Measurements from ENCODE around the gene SLC34A2. TPM values are rescaled to one million over a fixed set of nuclear protein-coding genes. Genes with fewer than 3 reads are reported as not detected.

Gene SLC34A2
- total and polyA plus RNA-seq, 2 donors: 4.9 to 28.4 TPM

- WGBS: 92% methylated on average over 4 of the region's 4 CpGs
- Histone ChIP-seq H3K4me1 (ENCODE audit: control insufficient read depth in 2 of 2, insufficient read depth in 2 of 2, low read length in 2 of 2) (no peaks in the 10 kb centered on the region), H3K4me3 (ENCODE audit: low read length in 2 of 2) (no peak overlapping the region), H3K27ac (ENCODE audit: low read depth in 1 of 2, low read length in 1 of 2) (no peak overlapping the region), H3K9me3 (ENCODE audit: control insufficient read depth in 2 of 2, insufficient read depth in 1 of 2, low read length in 1 of 2) (no peaks in the 10 kb centered on the region), H3K36me3 (ENCODE audit: control insufficient read depth in 2 of 2, insufficient read depth in 2 of 2, low read length in 1 of 2) (no peaks in the 10 kb centered on the region), H3K27me3 (ENCODE audit: control insufficient read depth in 2 of 2, insufficient read depth in 1 of 2, low read length in 1 of 2) (no peaks in the 10 kb centered on the region)
- no peak for DNase-seq (ENCODE audit: low read depth in 6 of 9, low spot score in 9 of 9)
These were observed 15.3 kb downstream of the SLC34A2 start for GRCh38 chr4:25670991-25671390.

- DNase-seq (ENCODE audit: low read depth in 6 of 9, low spot score in 9 of 9): no peak
- H3K27ac ChIP-seq (ENCODE audit: low read depth in 1 of 2, low read length in 1 of 2): no peak overlapping the region
- no peak overlapping the region for H3K4me3 ChIP-seq (ENCODE audit: low read length in 2 of 2)
- no peaks in the 10 kb centered on the region for H3K36me3 ChIP-seq (ENCODE audit: control insufficient read depth in 2 of 2, insufficient read depth in 2 of 2, low read length in 1 of 2)
- no peaks in the 10 kb centered on the region for H3K9me3 ChIP-seq (ENCODE audit: control insufficient read depth in 2 of 2, insufficient read depth in 1 of 2, low read length in 1 of 2)
- WGBS: 92% methylated on average over 5 of the region's 5 CpGs
- no peaks in the 10 kb centered on the region for H3K4me1 ChIP-seq (ENCODE audit: control insufficient read depth in 2 of 2, insufficient read depth in 2 of 2, low read length in 2 of 2)
- H3K27me3 ChIP-seq (ENCODE audit: control insufficient read depth in 2 of 2, insufficient read depth in 1 of 2, low read length in 1 of 2): no peaks in the 10 kb centered on the region
These were observed 17.1 kb downstream of the SLC34A2 start for GRCh38 chr4:25672756-25673155.

GRCh38 chr4:25674386-25674785 is 18.7 kb downstream of the SLC34A2 start:
- Histone ChIP-seq H3K4me3 (ENCODE audit: low read length in 2 of 2) (no peak overlapping the region), H3K27me3 (ENCODE audit: control insufficient read depth in 2 of 2, insufficient read depth in 1 of 2, low read length in 1 of 2) (no peaks in the 10 kb centered on the region), H3K36me3 (ENCODE audit: control insufficient read depth in 2 of 2, insufficient read depth in 2 of 2, low read length in 1 of 2) (no peaks in the 10 kb centered on the region), H3K27ac (ENCODE audit: low read depth in 1 of 2, low read length in 1 of 2) (no peak overlapping the region), H3K4me1 (ENCODE audit: control insufficient read depth in 2 of 2, insufficient read depth in 2 of 2, low read length in 2 of 2) (no peaks in the 10 kb centered on the region), H3K9me3 (ENCODE audit: control insufficient read depth in 2 of 2, insufficient read depth in 1 of 2, low read length in 1 of 2) (no peaks in the 10 kb centered on the region)
- 95% methylated on average over 10 of the region's 10 CpGs for WGBS
- DNase-seq (ENCODE audit: low read depth in 6 of 9, low spot score in 9 of 9): no peak

- Histone ChIP-seq H3K4me3 (ENCODE audit: low read length in 2 of 2) (no peak overlapping the region), H3K27me3 (ENCODE audit: control insufficient read depth in 2 of 2, insufficient read depth in 1 of 2, low read length in 1 of 2) (no peaks in the 10 kb centered on the region), H3K36me3 (ENCODE audit: control insufficient read depth in 2 of 2, insufficient read depth in 2 of 2, low read length in 1 of 2) (no peaks in the 10 kb centered on the region), H3K4me1 (ENCODE audit: control insufficient read depth in 2 of 2, insufficient read depth in 2 of 2, low read length in 2 of 2) (no peaks in the 10 kb centered on the region), H3K9me3 (ENCODE audit: control insufficient read depth in 2 of 2, insufficient read depth in 1 of 2, low read length in 1 of 2) (no peaks in the 10 kb centered on the region), H3K27ac (ENCODE audit: low read depth in 1 of 2, low read length in 1 of 2) (no peak overlapping the region)
- WGBS: 97% methylated on average over 30 of the region's 30 CpGs
- no peak for DNase-seq (ENCODE audit: low read depth in 6 of 9, low spot score in 9 of 9)
These were observed 20.6 kb downstream of the SLC34A2 start for GRCh38 chr4:25676221-25676620.

- 87% methylated on average over 3 of the region's 3 CpGs for WGBS
- no peaks in the 10 kb centered on the region for H3K36me3 ChIP-seq (ENCODE audit: control insufficient read depth in 2 of 2, insufficient read depth in 2 of 2, low read length in 1 of 2)
- no peaks in the 10 kb centered on the region for H3K9me3 ChIP-seq (ENCODE audit: control insufficient read depth in 2 of 2, insufficient read depth in 1 of 2, low read length in 1 of 2)
- no peak for DNase-seq (ENCODE audit: low read depth in 6 of 9, low spot score in 9 of 9)
- H3K27me3 ChIP-seq (ENCODE audit: control insufficient read depth in 2 of 2, insufficient read depth in 1 of 2, low read length in 1 of 2): no peaks in the 10 kb centered on the region
- no peaks in the 10 kb centered on the region for H3K4me1 ChIP-seq (ENCODE audit: control insufficient read depth in 2 of 2, insufficient read depth in 2 of 2, low read length in 2 of 2)
- H3K4me3 ChIP-seq (ENCODE audit: low read length in 2 of 2): no peak overlapping the region
- H3K27ac ChIP-seq (ENCODE audit: low read depth in 1 of 2, low read length in 1 of 2): no peak overlapping the region
These were observed 21.5 kb downstream of the SLC34A2 start for GRCh38 chr4:25677157-25677556.

- WGBS: 94% methylated on average over 5 of the region's 5 CpGs
- H3K27ac ChIP-seq (ENCODE audit: low read depth in 1 of 2, low read length in 1 of 2): no peak overlapping the region
- H3K9me3 ChIP-seq (ENCODE audit: control insufficient read depth in 2 of 2, insufficient read depth in 1 of 2, low read length in 1 of 2): no peaks in the 10 kb centered on the region
- H3K4me3 ChIP-seq (ENCODE audit: low read length in 2 of 2): no peak overlapping the region
- no peaks in the 10 kb centered on the region for H3K4me1 ChIP-seq (ENCODE audit: control insufficient read depth in 2 of 2, insufficient read depth in 2 of 2, low read length in 2 of 2)
- H3K36me3 ChIP-seq (ENCODE audit: control insufficient read depth in 2 of 2, insufficient read depth in 2 of 2, low read length in 1 of 2): no peaks in the 10 kb centered on the region
- DNase-seq (ENCODE audit: low read depth in 6 of 9, low spot score in 9 of 9): no peak
- H3K27me3 ChIP-seq (ENCODE audit: control insufficient read depth in 2 of 2, insufficient read depth in 1 of 2, low read length in 1 of 2): no peaks in the 10 kb centered on the region
These were observed 22.3 kb downstream of the SLC34A2 start for GRCh38 chr4:25677943-25678342.

GRCh38 chr4:25687773-25688172 is 32.1 kb downstream of the SLC34A2 start:
- H3K27me3 ChIP-seq (ENCODE audit: control insufficient read depth in 2 of 2, insufficient read depth in 1 of 2, low read length in 1 of 2): no peaks in the 10 kb centered on the region
- DNase-seq (ENCODE audit: low read depth in 6 of 9, low spot score in 9 of 9): no peak
- no peaks in the 10 kb centered on the region for H3K36me3 ChIP-seq (ENCODE audit: control insufficient read depth in 2 of 2, insufficient read depth in 2 of 2, low read length in 1 of 2)
- 95% methylated on average over 7 of the region's 7 CpGs for WGBS
- H3K4me3 ChIP-seq (ENCODE audit: low read length in 2 of 2): no peak overlapping the region
- no peaks in the 10 kb centered on the region for H3K4me1 ChIP-seq (ENCODE audit: control insufficient read depth in 2 of 2, insufficient read depth in 2 of 2, low read length in 2 of 2)
- peaks cover 0 to 5% of the 10 kb centered on the region in 2 donors for H3K9me3 ChIP-seq (ENCODE audit: control insufficient read depth in 2 of 2, insufficient read depth in 1 of 2, low read length in 1 of 2)
- H3K27ac ChIP-seq (ENCODE audit: low read depth in 1 of 2, low read length in 1 of 2): no peak overlapping the region

- H3K36me3 ChIP-seq (ENCODE audit: control insufficient read depth in 2 of 2, insufficient read depth in 2 of 2, low read length in 1 of 2): no peaks in the 10 kb centered on the region
- no peak overlapping the region for H3K27ac ChIP-seq (ENCODE audit: low read depth in 1 of 2, low read length in 1 of 2)
- WGBS: 72% methylated on average over 3 of the region's 3 CpGs
- no peak overlapping the region for H3K4me3 ChIP-seq (ENCODE audit: low read length in 2 of 2)
- no peaks in the 10 kb centered on the region for H3K4me1 ChIP-seq (ENCODE audit: control insufficient read depth in 2 of 2, insufficient read depth in 2 of 2, low read length in 2 of 2)
- peaks cover 0 to 5% of the 10 kb centered on the region in 2 donors for H3K9me3 ChIP-seq (ENCODE audit: control insufficient read depth in 2 of 2, insufficient read depth in 1 of 2, low read length in 1 of 2)
- DNase-seq (ENCODE audit: low read depth in 6 of 9, low spot score in 9 of 9): no peak
- no peaks in the 10 kb centered on the region for H3K27me3 ChIP-seq (ENCODE audit: control insufficient read depth in 2 of 2, insufficient read depth in 1 of 2, low read length in 1 of 2)
These were observed 38.8 kb downstream of the SLC34A2 start for GRCh38 chr4:25694466-25694865.

GRCh38 chr4:25696409-25696808 is 40.8 kb downstream of the SLC34A2 start:
- WGBS: 87% methylated on average over 5 of the region's 5 CpGs
- H3K27me3 ChIP-seq (ENCODE audit: control insufficient read depth in 2 of 2, insufficient read depth in 1 of 2, low read length in 1 of 2): no peaks in the 10 kb centered on the region
- DNase-seq (ENCODE audit: low read depth in 6 of 9, low spot score in 9 of 9): no peak
- H3K36me3 ChIP-seq (ENCODE audit: control insufficient read depth in 2 of 2, insufficient read depth in 2 of 2, low read length in 1 of 2): no peaks in the 10 kb centered on the region
- H3K4me1 ChIP-seq (ENCODE audit: control insufficient read depth in 2 of 2, insufficient read depth in 2 of 2, low read length in 2 of 2): no peaks in the 10 kb centered on the region
- H3K4me3 ChIP-seq (ENCODE audit: low read length in 2 of 2): no peak overlapping the region
- no peak overlapping the region for H3K27ac ChIP-seq (ENCODE audit: low read depth in 1 of 2, low read length in 1 of 2)
- H3K9me3 ChIP-seq (ENCODE audit: control insufficient read depth in 2 of 2, insufficient read depth in 1 of 2, low read length in 1 of 2): no peaks in the 10 kb centered on the region

GRCh38 chr4:25697516-25697915 is 41.9 kb downstream of the SLC34A2 start:
- H3K27me3 ChIP-seq (ENCODE audit: control insufficient read depth in 2 of 2, insufficient read depth in 1 of 2, low read length in 1 of 2): no peaks in the 10 kb centered on the region
- no peaks in the 10 kb centered on the region for H3K9me3 ChIP-seq (ENCODE audit: control insufficient read depth in 2 of 2, insufficient read depth in 1 of 2, low read length in 1 of 2)
- DNase-seq (ENCODE audit: low read depth in 6 of 9, low spot score in 9 of 9): no peak
- no peak overlapping the region for H3K27ac ChIP-seq (ENCODE audit: low read depth in 1 of 2, low read length in 1 of 2)
- 92% methylated on average over 5 of the region's 5 CpGs for whole genome bisulfite sequencing
- no peaks in the 10 kb centered on the region for H3K4me1 ChIP-seq (ENCODE audit: control insufficient read depth in 2 of 2, insufficient read depth in 2 of 2, low read length in 2 of 2)
- no peak overlapping the region for H3K4me3 ChIP-seq (ENCODE audit: low read length in 2 of 2)
- no peaks in the 10 kb centered on the region for H3K36me3 ChIP-seq (ENCODE audit: control insufficient read depth in 2 of 2, insufficient read depth in 2 of 2, low read length in 1 of 2)
